ENCODE results near the gene NPIPA5. TPM values are rescaled to one million over a fixed set of nuclear protein-coding genes. Genes with fewer than 3 reads are reported as not detected.
"Not testable (repeated sequence)": the region's sequence is repeated elsewhere in the genome, so short reads cannot be mapped to it uniquely, and the experiment has no call there.

The NPIPA5 gene
- total RNA-seq: 10 to 100 TPM; 11.5 to 14.9 TPM

GRCh38 chr16:15378194-15378593 is at the start of gene NPIPA5:
Gene NPIPA5 (minus strand): TSS chr16:15378294. CDS start chr16:15378294, 0 bp downstream.
- DNase-seq; H3K9me3 Mint-ChIP-seq; H3K27ac Mint-ChIP-seq; intact Hi-C loops (cut with micrococcal nuclease); H3K27me3 Mint-ChIP-seq; H3K4me1 Mint-ChIP-seq (ENCODE audit: low read depth); CTCF ChIA-PET; POLR2A ChIA-PET; H3K4me3 Mint-ChIP-seq; H3K36me3 Mint-ChIP-seq: not testable (repeated sequence)

GRCh38 chr16:15427648-15428239 is 49.6 kb upstream of the NPIPA5 start:
- ChIA-PET POLR2A (no interaction called here), CTCF (interaction anchor here (0.6 to 3.8 kb wide), 18 partner anchors 10 to 759 kb away, joined by 3 to 32 read pairs (median 4); partner anchors contain the start of gene MARF1)
- peaks cover 2% of the 10 kb centered on the region for H3K4me1 Mint-ChIP-seq (ENCODE audit: low read depth)
- H3K36me3 Mint-ChIP-seq: no peaks in the 10 kb centered on the region
- H3K4me3 Mint-ChIP-seq: no peak overlapping the region
- H3K27ac Mint-ChIP-seq: no peak overlapping the region
- peaks cover 2% of the 10 kb centered on the region for H3K27me3 Mint-ChIP-seq
- peak; percentile 68 for DNase-seq
- no peaks in the 10 kb centered on the region for H3K9me3 Mint-ChIP-seq
- intact Hi-C loops (cut with micrococcal nuclease): loop anchor here (1.0 kb wide), 1 partner anchor 216 kb away; the partner anchor contains the start of gene MARF1

- Mint-ChIP-seq H3K27ac (no peak overlapping the region), H3K27me3 (peaks cover 2% of the 10 kb centered on the region), H3K4me3 (no peak overlapping the region), H3K36me3 (no peaks in the 10 kb centered on the region), H3K9me3 (no peaks in the 10 kb centered on the region), H3K4me1 (ENCODE audit: low read depth) (peaks cover 2% of the 10 kb centered on the region)
- intact Hi-C loops (cut with micrococcal nuclease): loop anchor here (1.0 kb wide), 1 partner anchor 217 kb away; the partner anchor contains the start of gene MARF1
- POLR2A ChIA-PET: no interaction called here
- DNase-seq: no peak
- CTCF ChIA-PET: interaction anchor here (1.3 to 3.8 kb wide), 6 partner anchors 41 to 277 kb away, joined by 4 to 32 read pairs (median 10); partner anchors contain the start of gene MARF1
Observed at GRCh38 chr16:15426796-15427195, 48.7 kb upstream of the NPIPA5 start.

- H3K4me1 Mint-ChIP-seq (ENCODE audit: low read depth): peaks cover 2% of the 10 kb centered on the region
- no peaks in the 10 kb centered on the region for H3K9me3 Mint-ChIP-seq
- intact Hi-C loops (cut with micrococcal nuclease): no loop called here
- no peak overlapping the region for H3K4me3 Mint-ChIP-seq
- POLR2A ChIA-PET: no interaction called here
- DNase-seq: no peak
- peaks cover 2% of the 10 kb centered on the region for H3K27me3 Mint-ChIP-seq
- CTCF ChIA-PET: interaction anchor here (0.6 to 3.8 kb wide), 7 partner anchors 118 to 278 kb away, joined by 3 to 32 read pairs (median 4); partner anchors contain the start of gene MARF1
- no peak overlapping the region for H3K27ac Mint-ChIP-seq
- no peaks in the 10 kb centered on the region for H3K36me3 Mint-ChIP-seq
Observed at GRCh38 chr16:15425861-15426260, 47.8 kb upstream of the NPIPA5 start.

GRCh38 chr16:15422222-15422621 is 44.1 kb upstream of the NPIPA5 start:
- POLR2A ChIA-PET: no interaction called here
- no peaks in the 10 kb centered on the region for H3K36me3 Mint-ChIP-seq
- H3K4me1 Mint-ChIP-seq (ENCODE audit: low read depth): no peaks in the 10 kb centered on the region
- intact Hi-C loops (cut with micrococcal nuclease): no loop called here
- no peak overlapping the region for H3K27ac Mint-ChIP-seq
- peaks cover 2% of the 10 kb centered on the region for H3K27me3 Mint-ChIP-seq
- H3K4me3 Mint-ChIP-seq: no peak overlapping the region
- DNase-seq: no peak
- CTCF ChIA-PET: interaction anchor here (1.1 kb wide), 2 partner anchors 220 to 281 kb away, joined by 3 read pairs; partner anchors contain the start of gene MARF1
- no peaks in the 10 kb centered on the region for H3K9me3 Mint-ChIP-seq

GRCh38 chr16:15421696-15422095 is 43.6 kb upstream of the NPIPA5 start:
- H3K9me3 Mint-ChIP-seq; H3K4me1 Mint-ChIP-seq (ENCODE audit: low read depth); POLR2A ChIA-PET; H3K27me3 Mint-ChIP-seq; DNase-seq; H3K36me3 Mint-ChIP-seq; H3K27ac Mint-ChIP-seq; H3K4me3 Mint-ChIP-seq; intact Hi-C loops (cut with micrococcal nuclease): not testable (repeated sequence)
- CTCF ChIA-PET: interaction anchor here (1.1 kb wide), 2 partner anchors 221 to 282 kb away, joined by 3 read pairs; partner anchors contain the start of gene MARF1

- no peak overlapping the region for H3K27ac Mint-ChIP-seq
- DNase-seq: no peak
- no peak overlapping the region for H3K4me3 Mint-ChIP-seq
- intact Hi-C loops (cut with micrococcal nuclease): no loop called here
- CTCF ChIA-PET: no interaction called here
- H3K4me1 Mint-ChIP-seq (ENCODE audit: low read depth): no peaks in the 10 kb centered on the region
- no peaks in the 10 kb centered on the region for H3K36me3 Mint-ChIP-seq
- no peaks in the 10 kb centered on the region for H3K27me3 Mint-ChIP-seq
- H3K9me3 Mint-ChIP-seq: no peaks in the 10 kb centered on the region
- POLR2A ChIA-PET: interaction anchor here (1.3 kb wide), 1 partner anchor 10 kb away, joined by 3 read pairs; no protein-coding TSS in a partner anchor
Observed at GRCh38 chr16:15418206-15418605, 40.1 kb upstream of the NPIPA5 start.

- no peak for DNase-seq
- no peaks in the 10 kb centered on the region for H3K36me3 Mint-ChIP-seq
- no peaks in the 10 kb centered on the region for H3K27me3 Mint-ChIP-seq
- intact Hi-C loops (cut with micrococcal nuclease): no loop called here
- CTCF ChIA-PET: no interaction called here
- H3K27ac Mint-ChIP-seq: no peak overlapping the region
- no peak overlapping the region for H3K4me3 Mint-ChIP-seq
- H3K9me3 Mint-ChIP-seq: no peaks in the 10 kb centered on the region
- H3K4me1 Mint-ChIP-seq (ENCODE audit: low read depth): no peaks in the 10 kb centered on the region
- POLR2A ChIA-PET: interaction anchor here (1.3 kb wide), 1 partner anchor 11 kb away, joined by 3 read pairs; no protein-coding TSS in a partner anchor
Observed at GRCh38 chr16:15417197-15417596, 39.1 kb upstream of the NPIPA5 start.

GRCh38 chr16:15415511-15415985 is 37.5 kb upstream of the NPIPA5 start:
- H3K4me3 Mint-ChIP-seq: no peak overlapping the region
- H3K36me3 Mint-ChIP-seq: no peaks in the 10 kb centered on the region
- DNase-seq: no peak
- intact Hi-C loops (cut with micrococcal nuclease): no loop called here
- no peaks in the 10 kb centered on the region for H3K4me1 Mint-ChIP-seq (ENCODE audit: low read depth)
- H3K27ac Mint-ChIP-seq: no peak overlapping the region
- POLR2A ChIA-PET: no interaction called here
- CTCF ChIA-PET: no interaction called here
- no peaks in the 10 kb centered on the region for H3K27me3 Mint-ChIP-seq
- H3K9me3 Mint-ChIP-seq: no peaks in the 10 kb centered on the region

GRCh38 chr16:15409476-15409875 is 31.4 kb upstream of the NPIPA5 start:
- H3K27me3 Mint-ChIP-seq; POLR2A ChIA-PET; H3K36me3 Mint-ChIP-seq; H3K4me3 Mint-ChIP-seq; H3K27ac Mint-ChIP-seq; intact Hi-C loops (cut with micrococcal nuclease); DNase-seq; H3K4me1 Mint-ChIP-seq (ENCODE audit: low read depth); H3K9me3 Mint-ChIP-seq; CTCF ChIA-PET: not testable (repeated sequence)

GRCh38 chr16:15407756-15408155 is 29.7 kb upstream of the NPIPA5 start:
- H3K27me3 Mint-ChIP-seq; CTCF ChIA-PET; H3K36me3 Mint-ChIP-seq; H3K9me3 Mint-ChIP-seq; POLR2A ChIA-PET; H3K27ac Mint-ChIP-seq; H3K4me3 Mint-ChIP-seq; DNase-seq; intact Hi-C loops (cut with micrococcal nuclease); H3K4me1 Mint-ChIP-seq (ENCODE audit: low read depth): not testable (repeated sequence)

- H3K27me3 Mint-ChIP-seq: no peaks in the 10 kb centered on the region
- CTCF ChIA-PET: no interaction called here
- no peaks in the 10 kb centered on the region for H3K9me3 Mint-ChIP-seq
- POLR2A ChIA-PET: no interaction called here
- H3K36me3 Mint-ChIP-seq: no peaks in the 10 kb centered on the region
- no peak overlapping the region for H3K27ac Mint-ChIP-seq
- intact Hi-C loops (cut with micrococcal nuclease): no loop called here
- no peak for DNase-seq
- H3K4me1 Mint-ChIP-seq (ENCODE audit: low read depth): no peaks in the 10 kb centered on the region
- H3K4me3 Mint-ChIP-seq: no peak overlapping the region
Observed at GRCh38 chr16:15404792-15405191, 26.7 kb upstream of the NPIPA5 start.

GRCh38 chr16:15404091-15404490 is 26.0 kb upstream of the NPIPA5 start:
- POLR2A ChIA-PET; H3K27me3 Mint-ChIP-seq; DNase-seq; H3K9me3 Mint-ChIP-seq; CTCF ChIA-PET; H3K36me3 Mint-ChIP-seq; H3K4me3 Mint-ChIP-seq; H3K4me1 Mint-ChIP-seq (ENCODE audit: low read depth); intact Hi-C loops (cut with micrococcal nuclease); H3K27ac Mint-ChIP-seq: not testable (repeated sequence)

Measured in activated CD4-positive, alpha-beta memory T cell treated with anti-CD3 and anti-CD28 coated beads for 36 hours (primary cell).